HepG2 (cell line): Measurements from ENCODE around the gene ST14. TPM values are rescaled to one million over a fixed set of nuclear protein-coding genes. Genes with fewer than 3 reads are reported as not detected.

Experiments
- EZH2 ChIP-seq: conservative IDR thresholded peaks from 2 replicates; pipeline ENCODE4 v1.6.1; 2012; ENCODE audit warnings: mild to moderate bottlenecking, low read depth, low read length, moderate library complexity
- FOXJ3 ChIP-seq: sonication (generic); formaldehyde crosslinking; IDR thresholded peaks from 2 replicates; pipeline ENCODE4 v1.4.0; 2020; ENCODE audit warnings: missing genetic modification reagents, mild to moderate bottlenecking, borderline replicate concordance
- KLF12 ChIP-seq: sonication (generic); formaldehyde crosslinking; IDR thresholded peaks from 2 replicates; pipeline ENCODE4 v1.4.0; 2020; ENCODE audit warnings: missing genetic modification reagents, borderline replicate concordance
- RCOR2 ChIP-seq: IDR thresholded peaks from 2 replicates; pipeline ENCODE4 v1.6.1; 2016; ENCODE audit warnings: missing biosample characterization, missing genetic modification reagents
- SAFB2 ChIP-seq: sonication (generic); formaldehyde crosslinking; IDR thresholded peaks from 2 replicates; pipeline ENCODE4 v1.5.1; 2020; ENCODE audit warnings: missing genetic modification reagents, low read depth, mild to moderate bottlenecking, borderline replicate concordance
- TEAD3 ChIP-seq: optimal IDR thresholded peaks from 2 replicates; pipeline ENCODE3; 2016; ENCODE audit warnings: borderline replicate concordance
- ZBTB20 ChIP-seq: sonication (generic); formaldehyde crosslinking; IDR thresholded peaks from 2 replicates; pipeline ENCODE4 v1.8.1; 2023; ENCODE audit warnings: missing genetic modification reagents, low read depth, mild to moderate bottlenecking, borderline replicate concordance
- ZNF30 ChIP-seq: sonication (generic); formaldehyde crosslinking; IDR thresholded peaks from 2 replicates; pipeline ENCODE4 v1.5.0; 2020; ENCODE audit warnings: mild to moderate bottlenecking, missing genetic modification reagents
- ZNF660 ChIP-seq: sonication (generic); formaldehyde crosslinking; IDR thresholded peaks from 2 replicates; pipeline ENCODE4 v1.5.1; 2020; ENCODE audit warnings: mild to moderate bottlenecking, low read depth, missing genetic modification reagents, borderline replicate concordance
- ZSCAN30 ChIP-seq: sonication (generic); formaldehyde crosslinking; IDR thresholded peaks from 2 replicates; pipeline ENCODE4 v1.5.0; 2020; ENCODE audit warnings: mild to moderate bottlenecking, missing genetic modification reagents
- ZZZ3 ChIP-seq: sonication (generic); formaldehyde crosslinking; IDR thresholded peaks from 2 replicates; pipeline ENCODE4 v1.4.0; 2020; ENCODE audit warnings: missing genetic modification reagents, mild to moderate bottlenecking, borderline replicate concordance
- polyA plus RNA-seq, 8 experiments: library from polyadenylated mRNA; depleted of rRNA in 3 of 8; stranded (reverse) in 7 of 8; unstranded in 1 of 8; fragments of >200 nt; fragmentation: Illumina TruSeq in 4 of 8; extraction: Trizol in 4 of 8; gene quantifications; 2 replicates each; pipeline versions ENCODE4 v1.2.1 to v1.2.3, GENCODE V29; 2011 to 2016; ENCODE audit warnings: low read depth in 4 of 8, missing spikeins in 1 of 8, mixed read lengths in 1 of 8; ENCODE audit not compliant: insufficient read depth in 1 of 8
- total RNA-seq, 5 experiments: library from RNA; depleted of rRNA; stranded (reverse); fragments of >200 nt; fragmentation: Illumina TruSeq; extraction: Trizol; gene quantifications; 2 replicates each; pipeline ENCODE4 v1.2.3, GENCODE V29; 2016; ENCODE audit warnings: low read depth in 1 of 5
- TF ChIP-seq, protein P1 (sequence below): sonication (generic); formaldehyde crosslinking; IDR thresholded peaks from 2 replicates; pipeline ENCODE4 v1.4.0; 2020; ENCODE audit warnings: missing genetic modification reagents, borderline replicate concordance
- TF ChIP-seq, protein P2 (sequence below): sonication (generic); formaldehyde crosslinking; IDR thresholded peaks from 2 replicates; pipeline ENCODE4 v1.4.0; 2020; ENCODE audit warnings: mild to moderate bottlenecking, missing genetic modification reagents
- TF ChIP-seq, protein P3 (sequence below): IDR thresholded peaks from 2 replicates; pipeline ENCODE4 v1.6.1; 2016; ENCODE audit warnings: low read depth
- TF ChIP-seq, protein P4 (sequence below), 2 experiments: IDR thresholded peaks; 2 replicates each; pipeline ENCODE4 v1.6.1; 2011 to 2012; ENCODE audit warnings: low read length in 2 of 2, borderline replicate concordance in 1 of 2, low read depth in 1 of 2, mild to moderate bottlenecking in 1 of 2, moderate library complexity in 1 of 2

ST14 gene
- total and polyA plus RNA-seq, 2 of the 13 experiments (the other 11 are each of a cell fraction or from before 2014, with no cell fraction given), result 0.88 to 1.4 TPM

DNA sequence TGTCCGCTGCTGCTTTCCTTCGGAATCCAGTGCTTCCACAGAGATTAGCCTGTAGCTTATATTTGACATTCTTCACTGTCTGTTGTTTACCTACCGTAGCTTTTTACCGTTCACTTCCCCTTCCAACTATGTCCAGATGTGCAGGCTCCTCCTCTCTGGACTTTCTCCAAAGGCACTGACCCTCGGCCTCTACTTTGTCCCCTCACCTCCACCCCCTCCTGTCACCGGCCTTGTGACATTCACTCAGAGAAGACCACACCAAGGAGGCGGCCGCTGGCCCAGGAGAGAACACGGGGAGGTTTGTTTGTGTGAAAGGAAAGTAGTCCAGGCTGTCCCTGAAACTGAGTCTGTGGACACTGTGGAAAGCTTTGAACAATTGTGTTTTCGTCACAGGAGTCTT, 15.4 kb upstream of the ST14 start (continued):
- TF ChIP-seq KLF12 (0 out of 2 replicates have a peak, but pooled peaks have one; percentile 27), ZZZ3 (CRISPR knock-in tag) (no peak), ZSCAN30 (CRISPR knock-in tag) (no peak), ZNF30 (no peak), ZBTB20 (CRISPR knock-in tag) (peak; percentile 25; the same call in 1 of the 2 replicates), RCOR2 (CRISPR knock-in tag) (peak; percentile 76), SAFB2 (CRISPR knock-in tag) (no peak), TEAD3 (peak; percentile 93), FOXJ3 (CRISPR knock-in tag) (peak; percentile 58; the same call in 1 of the 2 replicates), EZH2 (no peak), ZNF660 (no peak)
- TF ChIP-seq, protein P1, sequence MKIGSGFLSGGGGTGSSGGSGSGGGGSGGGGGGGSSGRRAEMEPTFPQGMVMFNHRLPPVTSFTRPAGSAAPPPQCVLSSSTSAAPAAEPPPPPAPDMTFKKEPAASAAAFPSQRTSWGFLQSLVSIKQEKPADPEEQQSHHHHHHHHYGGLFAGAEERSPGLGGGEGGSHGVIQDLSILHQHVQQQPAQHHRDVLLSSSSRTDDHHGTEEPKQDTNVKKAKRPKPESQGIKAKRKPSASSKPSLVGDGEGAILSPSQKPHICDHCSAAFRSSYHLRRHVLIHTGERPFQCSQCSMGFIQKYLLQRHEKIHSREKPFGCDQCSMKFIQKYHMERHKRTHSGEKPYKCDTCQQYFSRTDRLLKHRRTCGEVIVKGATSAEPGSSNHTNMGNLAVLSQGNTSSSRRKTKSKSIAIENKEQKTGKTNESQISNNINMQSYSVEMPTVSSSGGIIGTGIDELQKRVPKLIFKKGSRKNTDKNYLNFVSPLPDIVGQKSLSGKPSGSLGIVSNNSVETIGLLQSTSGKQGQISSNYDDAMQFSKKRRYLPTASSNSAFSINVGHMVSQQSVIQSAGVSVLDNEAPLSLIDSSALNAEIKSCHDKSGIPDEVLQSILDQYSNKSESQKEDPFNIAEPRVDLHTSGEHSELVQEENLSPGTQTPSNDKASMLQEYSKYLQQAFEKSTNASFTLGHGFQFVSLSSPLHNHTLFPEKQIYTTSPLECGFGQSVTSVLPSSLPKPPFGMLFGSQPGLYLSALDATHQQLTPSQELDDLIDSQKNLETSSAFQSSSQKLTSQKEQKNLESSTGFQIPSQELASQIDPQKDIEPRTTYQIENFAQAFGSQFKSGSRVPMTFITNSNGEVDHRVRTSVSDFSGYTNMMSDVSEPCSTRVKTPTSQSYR, result peak; percentile 86
- TF ChIP-seq, protein P2, sequence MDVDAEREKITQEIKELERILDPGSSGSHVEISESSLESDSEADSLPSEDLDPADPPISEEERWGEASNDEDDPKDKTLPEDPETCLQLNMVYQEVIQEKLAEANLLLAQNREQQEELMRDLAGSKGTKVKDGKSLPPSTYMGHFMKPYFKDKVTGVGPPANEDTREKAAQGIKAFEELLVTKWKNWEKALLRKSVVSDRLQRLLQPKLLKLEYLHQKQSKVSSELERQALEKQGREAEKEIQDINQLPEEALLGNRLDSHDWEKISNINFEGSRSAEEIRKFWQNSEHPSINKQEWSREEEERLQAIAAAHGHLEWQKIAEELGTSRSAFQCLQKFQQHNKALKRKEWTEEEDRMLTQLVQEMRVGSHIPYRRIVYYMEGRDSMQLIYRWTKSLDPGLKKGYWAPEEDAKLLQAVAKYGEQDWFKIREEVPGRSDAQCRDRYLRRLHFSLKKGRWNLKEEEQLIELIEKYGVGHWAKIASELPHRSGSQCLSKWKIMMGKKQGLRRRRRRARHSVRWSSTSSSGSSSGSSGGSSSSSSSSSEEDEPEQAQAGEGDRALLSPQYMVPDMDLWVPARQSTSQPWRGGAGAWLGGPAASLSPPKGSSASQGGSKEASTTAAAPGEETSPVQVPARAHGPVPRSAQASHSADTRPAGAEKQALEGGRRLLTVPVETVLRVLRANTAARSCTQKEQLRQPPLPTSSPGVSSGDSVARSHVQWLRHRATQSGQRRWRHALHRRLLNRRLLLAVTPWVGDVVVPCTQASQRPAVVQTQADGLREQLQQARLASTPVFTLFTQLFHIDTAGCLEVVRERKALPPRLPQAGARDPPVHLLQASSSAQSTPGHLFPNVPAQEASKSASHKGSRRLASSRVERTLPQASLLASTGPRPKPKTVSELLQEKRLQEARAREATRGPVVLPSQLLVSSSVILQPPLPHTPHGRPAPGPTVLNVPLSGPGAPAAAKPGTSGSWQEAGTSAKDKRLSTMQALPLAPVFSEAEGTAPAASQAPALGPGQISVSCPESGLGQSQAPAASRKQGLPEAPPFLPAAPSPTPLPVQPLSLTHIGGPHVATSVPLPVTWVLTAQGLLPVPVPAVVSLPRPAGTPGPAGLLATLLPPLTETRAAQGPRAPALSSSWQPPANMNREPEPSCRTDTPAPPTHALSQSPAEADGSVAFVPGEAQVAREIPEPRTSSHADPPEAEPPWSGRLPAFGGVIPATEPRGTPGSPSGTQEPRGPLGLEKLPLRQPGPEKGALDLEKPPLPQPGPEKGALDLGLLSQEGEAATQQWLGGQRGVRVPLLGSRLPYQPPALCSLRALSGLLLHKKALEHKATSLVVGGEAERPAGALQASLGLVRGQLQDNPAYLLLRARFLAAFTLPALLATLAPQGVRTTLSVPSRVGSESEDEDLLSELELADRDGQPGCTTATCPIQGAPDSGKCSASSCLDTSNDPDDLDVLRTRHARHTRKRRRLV (CRISPR knock-in tag), result no peak
- TF ChIP-seq, protein P3, sequence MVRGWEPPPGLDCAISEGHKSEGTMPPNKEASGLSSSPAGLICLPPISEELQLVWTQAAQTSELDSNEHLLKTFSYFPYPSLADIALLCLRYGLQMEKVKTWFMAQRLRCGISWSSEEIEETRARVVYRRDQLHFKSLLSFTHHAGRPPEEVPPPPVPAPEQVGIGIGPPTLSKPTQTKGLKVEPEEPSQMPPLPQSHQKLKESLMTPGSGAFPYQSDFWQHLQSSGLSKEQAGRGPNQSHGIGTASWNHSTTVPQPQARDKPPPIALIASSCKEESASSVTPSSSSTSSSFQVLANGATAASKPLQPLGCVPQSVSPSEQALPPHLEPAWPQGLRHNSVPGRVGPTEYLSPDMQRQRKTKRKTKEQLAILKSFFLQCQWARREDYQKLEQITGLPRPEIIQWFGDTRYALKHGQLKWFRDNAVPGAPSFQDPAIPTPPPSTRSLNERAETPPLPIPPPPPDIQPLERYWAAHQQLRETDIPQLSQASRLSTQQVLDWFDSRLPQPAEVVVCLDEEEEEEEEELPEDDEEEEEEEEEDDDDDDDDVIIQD (CRISPR knock-in tag), result peak; percentile 92; the same call in 1 of the 2 replicates
- TF ChIP-seq, protein P4, sequence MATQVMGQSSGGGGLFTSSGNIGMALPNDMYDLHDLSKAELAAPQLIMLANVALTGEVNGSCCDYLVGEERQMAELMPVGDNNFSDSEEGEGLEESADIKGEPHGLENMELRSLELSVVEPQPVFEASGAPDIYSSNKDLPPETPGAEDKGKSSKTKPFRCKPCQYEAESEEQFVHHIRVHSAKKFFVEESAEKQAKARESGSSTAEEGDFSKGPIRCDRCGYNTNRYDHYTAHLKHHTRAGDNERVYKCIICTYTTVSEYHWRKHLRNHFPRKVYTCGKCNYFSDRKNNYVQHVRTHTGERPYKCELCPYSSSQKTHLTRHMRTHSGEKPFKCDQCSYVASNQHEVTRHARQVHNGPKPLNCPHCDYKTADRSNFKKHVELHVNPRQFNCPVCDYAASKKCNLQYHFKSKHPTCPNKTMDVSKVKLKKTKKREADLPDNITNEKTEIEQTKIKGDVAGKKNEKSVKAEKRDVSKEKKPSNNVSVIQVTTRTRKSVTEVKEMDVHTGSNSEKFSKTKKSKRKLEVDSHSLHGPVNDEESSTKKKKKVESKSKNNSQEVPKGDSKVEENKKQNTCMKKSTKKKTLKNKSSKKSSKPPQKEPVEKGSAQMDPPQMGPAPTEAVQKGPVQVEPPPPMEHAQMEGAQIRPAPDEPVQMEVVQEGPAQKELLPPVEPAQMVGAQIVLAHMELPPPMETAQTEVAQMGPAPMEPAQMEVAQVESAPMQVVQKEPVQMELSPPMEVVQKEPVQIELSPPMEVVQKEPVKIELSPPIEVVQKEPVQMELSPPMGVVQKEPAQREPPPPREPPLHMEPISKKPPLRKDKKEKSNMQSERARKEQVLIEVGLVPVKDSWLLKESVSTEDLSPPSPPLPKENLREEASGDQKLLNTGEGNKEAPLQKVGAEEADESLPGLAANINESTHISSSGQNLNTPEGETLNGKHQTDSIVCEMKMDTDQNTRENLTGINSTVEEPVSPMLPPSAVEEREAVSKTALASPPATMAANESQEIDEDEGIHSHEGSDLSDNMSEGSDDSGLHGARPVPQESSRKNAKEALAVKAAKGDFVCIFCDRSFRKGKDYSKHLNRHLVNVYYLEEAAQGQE (IDR thresholded peaks at IDR 0.05; ENCODE audit: borderline replicate concordance in 1 of 2, low read depth in 1 of 2, low read length in 2 of 2), result 0 out of 4 replicates have a peak, but pooled peaks of 1 of the 2 experiments have one; percentile 16
